NB4 (cell line): ENCODE measurements around the gene TMEM123.

Experiments
- CTCF ChIP-seq: IDR thresholded peaks from one replicate; pipeline ENCODE4 v1.5.1; 2012; ENCODE audit warnings: low read depth, low read length
- MYC ChIP-seq: IDR thresholded peaks from 2 replicates; pipeline ENCODE4 v1.6.1; 2011; ENCODE audit warnings: low read depth, low read length
- POLR2A ChIP-seq: IDR thresholded peaks from 2 replicates; pipeline ENCODE4 v1.6.1; 2011; ENCODE audit warnings: mild to moderate bottlenecking; ENCODE audit not compliant: insufficient read length; ENCODE audit errors: extremely low read depth

- TF ChIP-seq CTCF (no peak), POLR2A (no peak), MYC (no peak)
Measured at GRCh38 chr11:102458548-102458947, 6.0 kb upstream of the TMEM123 start.
